C4-2B (cell line): Measurements from ENCODE around the gene GPR107.

Experiments used
- CTCF ChIP-seq: fragments of 450-650 bp; conservative IDR thresholded peaks from 2 replicates; pipeline ENCODE4 v1.5.1; 2017; ENCODE audit warnings: mild to moderate bottlenecking
- ZFX ChIP-seq: fragments of 450-650 bp; IDR thresholded peaks from 2 replicates; pipeline ENCODE4 v1.6.1; 2017

DNA sequence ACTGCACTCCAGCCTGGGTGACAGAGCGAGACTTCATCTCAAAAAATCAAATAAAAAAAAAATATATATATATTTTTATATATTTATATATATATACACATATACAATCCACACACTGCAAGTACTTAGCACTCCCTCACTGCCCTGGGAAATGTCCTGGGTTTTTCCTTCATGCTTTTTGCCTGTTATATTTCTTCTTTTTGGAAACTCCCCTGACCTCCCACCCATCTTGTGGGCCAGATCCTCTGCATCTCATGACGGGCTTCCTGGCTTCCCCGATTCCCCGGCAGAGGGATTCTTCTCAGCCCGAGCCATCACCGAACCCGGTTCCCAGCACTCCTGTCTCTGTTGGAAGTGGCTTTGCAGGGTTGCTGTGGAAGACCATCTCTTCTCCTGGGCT, 79.0 kb downstream of the GPR107 start:
- TF ChIP-seq CTCF (no peak), ZFX (no peak)
